RWPE2 (cell line): ENCODE data around the gene FXYD2.

Experiments
- ATAC-seq: fragments of 200-7000 bp; cut with Tn5 transposase; 3 replicates; pipeline ENCODE4 v1.9.1; 2021; ENCODE audit warnings: low read depth
- DNase-seq: peaks from one replicate; pipeline ENCODE4 v3.0.0-alpha.2; 2020; ENCODE audit warnings: low spot score
- H3K27ac ChIP-seq: fragments of 450-650 bp; 2 replicates; pipeline ENCODE4 v1.5.1; 2017; ENCODE audit warnings: mild to moderate bottlenecking; ENCODE audit not compliant: poor library complexity, severe bottlenecking
- H3K27me3 ChIP-seq: fragments of 250-450 bp; sonication (Bioruptor Pico); 2 replicates; pipeline ENCODE4 v1.5.1; 2021; ENCODE audit warnings: mild to moderate bottlenecking, moderate library complexity; ENCODE audit not compliant: insufficient read depth, poor library complexity, severe bottlenecking
- H3K36me3 ChIP-seq: fragments of 250-450 bp; sonication (Bioruptor Pico); 2 replicates; pipeline ENCODE4 v1.5.1; 2020; ENCODE audit warnings: low read depth, mild to moderate bottlenecking, moderate library complexity
- H3K4me1 ChIP-seq: fragments of 250-450 bp; sonication (Bioruptor Pico); 2 replicates; pipeline ENCODE4 v1.5.1; 2021; ENCODE audit warnings: mild to moderate bottlenecking, moderate library complexity; ENCODE audit not compliant: insufficient read depth, poor library complexity, severe bottlenecking
- H3K4me3 ChIP-seq: fragments of 250-450 bp; sonication (Bioruptor Pico); 2 replicates; pipeline ENCODE4 v1.5.1; 2021; ENCODE audit warnings: mild to moderate bottlenecking, moderate library complexity; ENCODE audit not compliant: severe bottlenecking
- H3K9me3 ChIP-seq: fragments of 250-450 bp; sonication (Bioruptor Pico); 2 replicates; pipeline ENCODE4 v1.5.1; 2021; ENCODE audit warnings: mild to moderate bottlenecking, moderate library complexity; ENCODE audit not compliant: severe bottlenecking
- CTCF ChIP-seq: fragments of 450-650 bp; IDR thresholded peaks from one replicate; pipeline ENCODE4 v1.5.1; 2017; ENCODE audit warnings: mild to moderate bottlenecking, moderate library complexity; ENCODE audit not compliant: poor library complexity, severe bottlenecking

FXYD2 gene

DNA sequence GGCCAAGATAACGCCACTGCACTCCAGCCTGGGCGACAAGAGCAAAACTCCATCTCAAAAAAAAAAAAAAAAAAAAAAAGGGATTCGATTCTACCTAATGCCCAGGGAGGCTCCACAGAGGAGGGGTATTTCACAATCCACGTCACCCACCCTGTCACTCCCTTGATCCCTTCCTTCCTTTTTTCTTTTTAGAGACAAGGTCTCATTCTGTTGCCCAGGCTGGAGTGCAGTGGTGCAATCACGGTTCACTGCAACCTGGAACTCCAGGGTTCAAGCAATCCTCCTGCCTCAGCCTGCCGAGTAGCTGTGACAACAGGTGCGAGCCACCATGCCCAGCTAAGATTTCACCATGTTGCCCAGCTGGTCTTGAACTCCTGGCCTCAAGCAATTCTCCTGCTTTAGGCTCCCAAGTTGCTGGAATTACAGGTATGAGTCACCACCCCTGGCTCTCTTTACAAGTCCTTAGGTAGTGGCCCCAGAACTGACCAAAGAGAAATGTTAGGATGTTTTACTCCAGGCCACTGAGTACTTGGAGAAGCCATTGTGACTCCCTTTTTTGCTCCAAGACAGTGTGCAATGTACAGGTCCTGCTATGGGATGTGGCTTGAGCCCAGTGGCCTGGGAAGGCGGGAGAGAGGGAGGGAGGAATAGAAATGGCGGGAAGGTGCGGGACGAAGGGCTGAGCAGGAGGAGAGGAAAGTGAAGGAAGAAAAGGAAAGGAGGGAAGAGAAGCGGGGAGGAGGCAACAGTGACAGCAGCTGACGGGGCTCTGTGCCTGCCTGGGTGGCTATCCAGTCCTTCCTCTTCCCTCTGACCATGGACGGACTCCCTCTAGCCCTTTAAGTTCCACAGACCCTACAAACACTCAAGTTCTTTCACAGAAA lies 11.8 kb upstream of the FXYD2 start:
- no peak overlapping the region for H3K27ac ChIP-seq

GRCh38 chr11:117835576-117835975 lies 11.0 kb upstream of the FXYD2 start:
- Histone ChIP-seq H3K4me3 (no peak overlapping the region), H3K27ac (no peak overlapping the region), H3K27me3 (no peaks in the 10 kb centered on the region), H3K9me3 (no peaks in the 10 kb centered on the region), H3K36me3 (no peaks in the 10 kb centered on the region), H3K4me1 (no peaks in the 10 kb centered on the region)
- ATAC-seq (no peak), DNase-seq (no peak)
- TF ChIP-seq CTCF, result no peak

More for the DNA sequence above, 11.8 kb upstream of the FXYD2 start:
- H3K36me3 ChIP-seq, result no peaks in the 10 kb centered on the region
- no peak for DNase-seq
- H3K4me1 ChIP-seq, result no peaks in the 10 kb centered on the region
- H3K4me3 ChIP-seq, result no peak overlapping the region
- no peak for TF ChIP-seq CTCF
- no peaks in the 10 kb centered on the region for H3K27me3 ChIP-seq
- no peak for ATAC-seq
- H3K9me3 ChIP-seq, result no peaks in the 10 kb centered on the region

DNA sequence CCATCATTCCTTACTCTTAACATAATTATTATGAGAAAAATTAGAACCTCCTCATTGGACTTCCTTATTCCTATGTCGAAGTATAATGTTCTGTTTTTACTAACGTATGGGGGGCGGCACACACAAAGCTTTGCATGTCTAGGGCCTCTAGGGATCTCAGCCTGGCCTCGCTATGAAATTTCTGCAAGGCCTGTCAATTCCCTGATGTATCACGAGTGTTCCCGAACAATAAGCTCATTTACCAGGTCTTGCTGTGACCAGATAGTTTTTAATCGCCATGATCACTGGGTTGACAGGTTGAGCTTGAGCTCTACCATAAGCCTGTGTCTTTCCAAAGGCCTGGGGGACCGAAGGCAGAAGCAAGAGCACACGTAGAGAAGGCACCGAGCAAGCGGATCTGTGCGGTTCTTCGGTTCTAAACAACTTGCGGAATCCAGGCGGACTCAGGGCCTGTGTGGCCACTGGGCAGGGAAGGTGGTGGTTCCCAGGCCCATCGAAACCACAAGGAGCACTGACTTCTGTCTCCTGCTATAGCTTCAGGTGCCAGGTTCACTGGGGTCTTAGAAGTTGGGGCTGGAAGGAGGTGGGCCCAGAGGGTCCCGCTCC lies 10.4 kb upstream of the FXYD2 start:
- Histone ChIP-seq H3K27ac (no peak overlapping the region), H3K4me3 (no peak overlapping the region), H3K4me1 (no peaks in the 10 kb centered on the region), H3K27me3 (no peaks in the 10 kb centered on the region), H3K9me3 (no peaks in the 10 kb centered on the region), H3K36me3 (no peaks in the 10 kb centered on the region)
- no peak for ATAC-seq
- no peak for TF ChIP-seq CTCF
- DNase-seq, result no peak

DNA sequence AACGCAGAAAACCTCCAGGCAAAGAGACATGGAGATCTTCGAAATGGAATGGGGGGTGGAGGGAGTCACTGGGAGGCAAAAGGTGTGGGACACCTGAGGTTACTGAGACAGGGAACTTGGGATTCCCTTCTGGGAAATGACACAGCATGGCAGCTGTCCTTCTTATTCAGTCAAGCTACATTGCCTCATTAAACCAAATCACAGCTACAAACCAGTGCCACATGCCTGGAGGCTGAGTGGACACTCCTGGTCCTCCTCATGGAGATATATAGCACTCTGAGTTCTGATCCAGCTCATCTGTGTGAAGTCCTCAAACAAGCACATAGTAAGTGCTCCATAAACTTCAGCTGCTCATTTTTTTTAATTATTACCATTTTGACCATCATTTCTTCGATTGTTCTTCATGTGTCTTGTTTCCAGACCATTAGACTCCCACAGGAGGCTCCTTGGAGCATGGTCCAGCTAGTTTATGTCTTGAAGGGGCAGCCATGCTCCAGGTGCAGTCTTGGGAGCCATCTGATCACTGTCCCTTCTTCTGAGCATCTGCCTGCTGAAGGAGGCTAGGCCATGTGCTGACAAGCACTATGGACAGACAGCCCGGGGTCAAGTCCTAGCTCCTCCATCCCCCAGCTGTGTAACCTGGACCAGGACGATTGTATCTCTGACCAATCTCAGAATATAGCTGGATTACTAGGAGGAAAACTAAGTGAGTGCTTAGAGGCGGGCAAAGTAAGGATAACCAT lies 9.7 kb upstream of the FXYD2 start:
- Histone ChIP-seq H3K4me3 (no peak overlapping the region), H3K27me3 (no peaks in the 10 kb centered on the region), H3K36me3 (no peaks in the 10 kb centered on the region), H3K9me3 (no peaks in the 10 kb centered on the region), H3K4me1 (no peaks in the 10 kb centered on the region), H3K27ac (no peak overlapping the region)
- no peak for ATAC-seq
- no peak for TF ChIP-seq CTCF
- DNase-seq, result no peak
